ENCODE measurements around the gene SSR3.

SSR3 gene

GRCh38 chr3:156535162-156535627 is 19.7 kb downstream of the SSR3 start:
- DNase-seq = no peak

- no peak for DNase-seq
These were observed 21.7 kb downstream of the SSR3 start for GRCh38 chr3:156533205-156533604.

DNA sequence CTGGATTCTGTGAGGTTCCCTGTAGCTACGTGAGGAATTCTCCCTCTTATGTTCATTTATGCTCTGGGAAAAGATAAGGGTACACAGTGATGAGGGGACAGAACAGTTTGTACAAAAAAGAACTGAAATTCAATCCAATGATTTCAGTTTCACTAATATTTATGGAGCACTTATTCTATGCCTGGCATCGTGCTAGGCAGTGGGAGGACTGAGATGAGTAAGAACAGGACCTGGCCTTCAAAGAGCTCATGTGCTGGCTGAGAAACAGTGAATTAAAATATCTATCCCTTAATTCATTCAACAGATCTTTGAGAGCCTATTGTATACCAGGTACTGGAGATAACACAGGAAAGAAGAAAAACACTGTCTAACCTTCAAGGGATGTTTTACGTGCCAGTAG is 22.2 kb downstream of the SSR3 start:
- DNase-seq = no peak

DNA sequence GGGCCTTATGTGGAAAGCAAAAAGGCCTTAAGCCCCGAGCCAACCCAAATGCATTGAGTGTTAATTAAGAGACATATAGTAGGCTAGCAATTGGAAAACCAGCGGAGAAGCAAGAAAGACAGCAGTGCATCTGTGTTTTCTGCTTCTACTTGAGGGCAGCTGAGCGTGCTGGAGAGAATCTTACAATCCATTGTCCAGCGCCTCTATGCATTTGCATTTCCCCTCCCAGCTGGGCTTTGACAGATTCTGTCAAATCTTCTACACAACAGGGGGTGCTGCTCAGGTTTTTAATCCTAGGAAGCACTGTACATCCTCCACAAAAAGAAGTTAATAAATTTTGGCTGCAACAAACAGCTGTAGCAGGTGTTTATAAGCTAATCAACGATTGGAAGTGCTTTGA is 23.9 kb downstream of the SSR3 start:
- no peak for DNase-seq

- DNase-seq = no peak
These were observed 27.9 kb downstream of the SSR3 start for GRCh38 chr3:156527060-156527459.

DNA sequence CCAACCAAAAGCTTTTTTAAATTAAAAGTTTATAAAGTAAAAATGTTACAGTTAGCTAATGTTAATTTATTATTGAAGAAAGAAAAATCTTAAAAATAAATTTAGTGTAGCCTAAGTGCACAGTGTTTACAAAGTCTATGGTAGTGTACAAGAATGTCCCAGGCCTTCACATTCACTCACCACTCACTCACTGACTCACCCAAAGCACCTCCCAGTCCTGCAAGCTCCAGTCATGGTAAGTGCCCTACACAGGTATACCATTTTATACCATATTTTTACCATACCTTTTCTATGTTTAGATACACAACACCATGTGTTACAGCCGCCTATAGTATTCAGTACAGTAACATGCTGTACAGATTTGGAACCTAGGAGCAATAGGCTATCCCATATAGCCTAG is 29.1 kb downstream of the SSR3 start:
- no peak for DNase-seq

DNA sequence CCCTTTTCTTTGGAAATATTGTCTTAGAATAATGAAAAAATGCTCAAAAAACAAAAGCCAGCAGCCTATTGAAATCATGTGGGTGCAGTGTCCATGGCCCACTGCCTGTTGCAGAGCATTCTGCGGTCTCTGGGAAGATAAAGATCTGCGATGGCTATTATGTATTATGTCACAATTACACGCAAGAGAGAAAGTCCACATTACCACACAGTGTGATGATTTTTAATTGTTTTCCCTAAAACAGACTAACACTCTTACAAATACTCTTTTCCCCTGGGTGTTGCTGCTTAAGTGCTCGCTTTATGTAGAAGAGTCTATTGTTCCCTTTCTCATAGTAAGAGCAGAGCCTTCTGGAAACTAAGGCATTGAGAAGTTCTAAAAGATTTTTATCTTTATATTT is 32.2 kb downstream of the SSR3 start:
- DNase-seq = no peak

- no peak for DNase-seq
These were observed 35.2 kb downstream of the SSR3 start for GRCh38 chr3:156519758-156520162.

DNA sequence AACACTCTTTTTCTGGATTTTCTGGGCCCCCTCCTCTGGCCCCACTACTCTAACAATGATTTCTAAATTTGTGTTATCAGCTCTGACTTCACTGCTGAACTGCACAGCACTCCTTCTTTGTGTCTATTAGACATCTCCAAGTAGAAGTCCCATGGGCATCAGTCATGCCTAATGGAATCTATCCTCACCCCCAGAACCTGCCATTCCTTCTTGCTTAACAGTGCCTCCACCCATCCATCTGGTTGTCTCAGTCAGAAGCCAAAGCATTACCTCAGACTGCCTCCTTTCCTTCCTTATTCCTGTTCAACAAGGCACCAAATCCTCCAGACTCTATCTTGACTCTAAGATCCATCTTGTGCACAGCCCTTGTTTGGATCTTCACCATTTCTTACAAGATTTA is 36.2 kb downstream of the SSR3 start:
- DNase-seq = no peak

DNA sequence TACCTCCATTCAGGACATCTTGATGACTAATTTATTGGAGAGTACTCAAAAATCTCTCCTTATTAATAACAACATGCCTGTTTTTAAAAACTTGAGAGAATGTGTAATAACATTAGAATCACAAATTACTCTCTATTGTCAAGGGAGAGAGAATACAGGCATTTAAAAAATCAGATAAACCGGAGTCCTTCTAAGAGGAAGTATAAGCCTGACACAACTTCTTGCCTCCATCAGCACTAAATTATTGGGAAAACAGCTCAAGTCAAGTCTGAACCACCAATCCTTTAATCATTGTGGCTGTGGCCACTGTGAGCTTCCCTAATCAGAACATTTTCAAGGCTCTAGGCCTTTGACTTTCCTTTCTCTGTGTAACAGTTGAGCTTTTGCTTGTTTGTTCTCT is 38.0 kb downstream of the SSR3 start:
- DNase-seq = no peak

DNA sequence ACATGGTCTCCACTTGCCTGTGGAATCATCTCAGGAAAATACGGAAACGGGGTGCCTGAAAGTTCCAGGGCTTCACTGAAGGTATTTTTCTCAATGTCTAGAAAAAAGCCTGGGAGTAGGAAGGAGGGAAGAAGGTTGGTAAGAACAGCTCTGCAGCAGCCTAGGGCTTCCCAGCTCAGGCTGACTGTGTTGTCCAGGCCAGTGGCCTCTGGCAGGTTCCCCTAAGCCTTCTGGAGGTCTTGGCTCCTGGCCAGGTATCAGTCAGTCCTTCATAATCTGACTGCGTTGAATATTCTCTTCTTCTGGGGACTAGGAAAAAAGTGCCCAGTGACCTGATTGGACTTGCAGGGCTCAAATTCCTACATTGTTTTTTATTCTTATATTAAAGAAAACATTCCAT is 38.6 kb downstream of the SSR3 start:
- DNase-seq = no peak

- no peak for DNase-seq
These were observed 41.3 kb downstream of the SSR3 start for GRCh38 chr3:156513619-156514018.

- DNase-seq = no peak
These were observed 42.8 kb downstream of the SSR3 start for GRCh38 chr3:156511987-156512677.

DNA sequence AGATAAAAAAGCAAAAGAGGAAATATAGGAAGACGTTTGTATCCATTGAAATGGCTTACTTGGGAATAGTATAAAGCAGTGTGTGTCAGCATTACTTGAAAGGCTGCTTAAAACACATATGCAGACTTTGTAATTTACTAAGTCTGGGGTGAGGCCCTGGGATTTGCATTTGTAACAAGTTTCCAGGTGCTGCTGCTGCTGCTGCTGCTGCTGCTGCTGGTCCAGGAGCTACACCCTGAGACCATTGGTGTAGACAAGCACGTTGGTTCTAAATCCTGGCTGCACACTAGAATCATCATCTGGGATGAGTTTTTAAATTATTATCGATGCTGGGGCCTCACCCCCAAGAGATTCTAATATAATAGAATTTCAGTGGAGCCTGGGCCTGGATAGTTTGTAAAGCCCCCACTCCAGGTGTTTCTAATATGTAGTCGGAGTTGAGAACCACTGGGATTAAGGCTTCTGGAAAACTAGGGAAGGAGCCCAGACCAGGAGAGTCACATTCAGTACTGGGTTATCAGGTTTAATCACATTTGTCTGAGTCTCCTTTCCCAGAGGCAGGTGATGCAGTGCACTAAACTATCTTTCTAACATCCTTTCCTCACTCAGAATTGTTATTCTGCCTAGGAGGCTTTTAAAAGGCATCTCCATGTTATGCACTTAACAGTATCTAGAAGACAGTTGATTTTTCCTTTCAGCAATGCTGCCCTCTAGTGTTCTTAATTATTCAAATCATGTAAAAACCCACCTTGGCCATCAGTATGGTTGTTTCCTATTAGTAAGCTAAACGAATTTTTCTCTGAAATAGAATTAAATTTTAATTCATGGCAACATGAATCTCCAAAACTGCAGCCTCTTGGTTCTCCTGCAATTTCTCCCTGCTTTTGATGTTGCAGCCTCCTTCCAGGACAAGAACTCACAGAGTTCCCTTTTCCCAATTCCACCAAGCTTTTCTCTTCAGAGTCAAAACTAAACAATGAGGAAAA is 45.4 kb downstream of the SSR3 start:
- DNase-seq = no peak

GRCh38 chr3:156507285-156507684 is 47.6 kb downstream of the SSR3 start:
- no peak for DNase-seq

GRCh38 chr3:156498307-156498706 is 56.6 kb downstream of the SSR3 start:
- DNase-seq = no peak

GRCh38 chr3:156497326-156497725 is 57.6 kb downstream of the SSR3 start:
- no peak for DNase-seq

GRCh38 chr3:156495816-156496215 is 59.1 kb downstream of the SSR3 start:
- no peak for DNase-seq

DNA sequence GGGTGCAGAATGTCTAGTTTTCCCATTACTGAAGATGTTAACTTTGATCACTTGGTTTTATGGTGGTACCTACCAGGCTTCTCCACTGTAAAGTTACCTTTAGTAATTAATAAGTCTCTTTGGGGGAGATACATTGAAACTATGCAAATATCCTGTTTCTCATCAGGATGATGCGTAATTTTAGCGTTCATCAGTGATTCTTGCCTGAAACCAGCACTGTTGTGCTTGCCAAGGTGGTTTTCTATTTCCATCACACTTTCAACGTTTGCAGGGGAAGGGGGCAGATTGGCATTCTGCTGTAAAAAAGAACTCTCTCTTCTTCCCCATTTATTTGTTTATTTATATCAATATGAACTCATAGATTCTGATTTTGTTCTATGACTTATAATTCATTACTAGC is 61.0 kb downstream of the SSR3 start:
- DNase-seq = no peak

GRCh38 chr3:156492801-156493261 is 62.1 kb downstream of the SSR3 start:
- no peak for DNase-seq

DNA sequence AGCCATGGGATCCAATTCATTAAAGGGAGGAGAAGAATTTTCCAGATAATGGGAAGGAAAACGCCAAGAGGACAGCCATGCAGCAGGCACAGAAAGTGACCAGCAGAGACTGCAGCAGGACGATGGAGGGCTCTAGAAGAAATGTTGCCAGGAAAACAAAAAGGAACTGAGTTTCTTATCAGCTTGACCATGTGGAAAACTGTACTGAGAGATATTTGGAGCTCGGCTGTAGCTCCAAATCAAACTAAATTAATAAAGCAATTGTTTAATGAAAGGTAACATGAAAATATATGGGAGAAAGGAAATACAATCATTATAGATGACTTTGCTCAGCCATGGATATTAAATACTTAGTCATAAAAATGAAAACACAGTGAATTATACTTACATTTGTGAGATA is 63.7 kb downstream of the SSR3 start:
- no peak for DNase-seq

All from stimulated activated CD8-positive, alpha-beta memory T cell treated with anti-CD3 and anti-CD28 coated beads, Interleukin-4, amount 100 ng/mL, for 48 hours (primary cell).